HK-2 (cell line): ENCODE results near the gene RPL22.
"Not testable (repeated sequence)": the region's sequence is repeated elsewhere in the genome, so short reads cannot be mapped to it uniquely, and the experiment has no call there.

Experiments used
- DNase-seq: peaks from one replicate; pipeline ENCODE4 v3.0.0-alpha.2; 2018; ENCODE audit not compliant: unreplicated experiment

RPL22 gene

GRCh38 chr1:6233376-6233775 lies 34.0 kb upstream of the RPL22 start:
- DNase-seq, result no peak

- DNase-seq, result no peak
Observed at GRCh38 chr1:6225651-6226050, 26.3 kb upstream of the RPL22 start.

GRCh38 chr1:6224718-6225117 lies 25.3 kb upstream of the RPL22 start:
- no peak for DNase-seq

DNA sequence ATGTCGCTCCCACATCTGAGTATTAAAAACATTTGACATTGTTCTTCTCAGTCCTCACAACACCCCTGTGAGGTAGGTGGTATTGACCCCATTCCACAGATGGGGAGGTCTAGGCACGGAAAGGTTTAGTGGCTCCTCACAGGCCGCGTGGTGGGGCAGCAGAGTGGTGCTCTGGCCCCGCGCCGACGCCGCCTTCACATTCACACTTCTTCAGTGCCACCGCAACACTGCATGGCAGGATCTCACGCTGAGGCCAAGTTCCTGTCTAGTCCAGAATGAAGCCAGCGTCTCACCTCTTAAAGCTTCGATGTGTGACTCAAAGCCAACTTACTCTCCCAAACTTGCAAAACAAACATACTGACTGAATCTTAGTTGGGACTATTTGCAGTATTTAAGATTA lies 24.2 kb upstream of the RPL22 start:
- DNase-seq, result no peak

- no peak for DNase-seq
Observed at GRCh38 chr1:6222636-6223035, 23.2 kb upstream of the RPL22 start.

DNA sequence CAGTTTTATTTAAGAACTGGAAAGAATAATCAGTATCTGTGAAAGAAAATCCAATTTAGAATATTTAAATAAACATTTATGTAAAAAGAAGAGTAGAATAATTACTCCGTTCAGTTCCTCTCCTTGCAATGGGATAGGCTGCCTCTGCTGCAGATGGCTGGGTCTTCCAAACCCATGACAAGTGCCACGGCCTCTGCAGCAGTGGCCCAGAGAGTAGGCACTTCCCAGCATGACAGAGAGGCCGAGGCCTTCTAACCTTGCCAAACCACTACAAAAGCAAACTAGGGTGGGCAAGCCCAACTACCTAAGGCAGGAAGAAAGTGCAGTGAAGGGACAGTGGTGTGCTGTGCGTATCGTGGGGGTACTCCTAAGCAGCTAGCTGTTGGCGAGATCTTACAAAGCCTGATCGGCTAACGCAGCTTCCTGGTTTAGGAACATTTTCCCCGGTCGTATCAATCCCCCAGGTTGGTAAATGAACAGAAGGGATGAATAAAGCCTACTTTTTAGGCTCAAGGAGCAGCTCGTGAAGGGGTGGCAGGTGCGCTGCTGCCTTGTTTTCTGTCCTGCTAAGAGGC lies 21.9 kb upstream of the RPL22 start:
- DNase-seq, result no peak

DNA sequence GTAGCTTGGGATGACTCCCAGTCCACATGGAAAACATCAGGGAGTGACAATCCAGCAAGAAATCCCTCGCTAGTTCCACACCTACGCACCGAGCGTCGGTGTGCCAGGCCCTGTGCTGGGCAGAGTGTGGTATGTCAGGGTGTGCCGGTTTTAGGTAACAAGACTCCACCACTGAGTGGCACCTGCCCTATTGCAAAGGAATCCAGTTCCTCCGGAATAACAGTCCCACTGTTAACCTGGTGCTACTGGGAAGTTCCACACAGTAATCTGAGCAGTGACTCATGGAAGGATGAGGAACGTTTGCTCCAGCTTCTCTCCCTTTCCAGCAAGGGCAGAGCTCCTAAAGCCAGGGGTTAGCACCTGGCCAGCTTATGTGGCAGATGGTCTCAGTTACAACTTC lies 20.8 kb upstream of the RPL22 start:
- no peak for DNase-seq

- DNase-seq, result not testable (repeated sequence)
Observed at GRCh38 chr1:6219641-6220040, 20.2 kb upstream of the RPL22 start.

- no peak for DNase-seq
Observed at GRCh38 chr1:6218375-6219164, 19.2 kb upstream of the RPL22 start.

DNA sequence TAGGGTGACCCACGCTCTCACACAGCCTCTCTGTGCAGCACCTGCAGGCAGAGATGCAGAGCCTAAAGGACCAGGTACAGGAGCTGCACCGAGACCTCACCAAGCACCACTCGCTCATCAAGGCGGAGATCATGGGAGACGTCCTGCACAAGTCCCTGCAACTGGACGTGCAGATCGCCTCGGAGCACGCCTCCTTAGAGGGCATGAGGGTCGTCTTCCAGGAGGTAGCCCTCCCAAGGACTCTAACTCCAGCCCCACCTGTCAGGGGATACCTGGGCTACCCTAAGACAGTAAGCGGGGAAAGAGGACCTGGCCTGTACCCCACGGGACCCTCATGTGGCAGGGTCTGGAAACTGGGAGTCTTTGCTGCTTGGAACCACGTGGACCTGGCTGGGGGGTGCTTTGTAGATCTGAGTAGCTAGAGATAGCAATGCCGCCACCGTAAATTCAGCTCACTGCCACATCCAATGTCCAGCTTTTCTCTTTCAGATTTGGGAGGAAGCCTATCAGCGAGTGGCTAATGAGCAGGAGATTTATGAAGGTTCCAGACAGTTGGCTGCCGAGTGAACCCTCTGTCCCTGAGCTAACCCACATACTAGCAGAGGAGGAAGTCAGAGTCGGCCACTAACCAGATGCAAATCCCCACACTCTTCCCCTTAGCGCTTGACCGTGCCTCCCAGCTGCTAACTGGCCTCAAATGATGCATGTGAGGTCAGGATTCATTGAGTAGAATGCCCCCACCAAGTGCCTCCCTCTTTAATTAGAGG lies 13.0 kb upstream of the RPL22 start:
- DNase-seq, result no peak

- no peak for DNase-seq
Observed at GRCh38 chr1:6211731-6212130, 12.3 kb upstream of the RPL22 start.

- no peak for DNase-seq
Observed at GRCh38 chr1:6210591-6211355, 11.4 kb upstream of the RPL22 start.

DNA sequence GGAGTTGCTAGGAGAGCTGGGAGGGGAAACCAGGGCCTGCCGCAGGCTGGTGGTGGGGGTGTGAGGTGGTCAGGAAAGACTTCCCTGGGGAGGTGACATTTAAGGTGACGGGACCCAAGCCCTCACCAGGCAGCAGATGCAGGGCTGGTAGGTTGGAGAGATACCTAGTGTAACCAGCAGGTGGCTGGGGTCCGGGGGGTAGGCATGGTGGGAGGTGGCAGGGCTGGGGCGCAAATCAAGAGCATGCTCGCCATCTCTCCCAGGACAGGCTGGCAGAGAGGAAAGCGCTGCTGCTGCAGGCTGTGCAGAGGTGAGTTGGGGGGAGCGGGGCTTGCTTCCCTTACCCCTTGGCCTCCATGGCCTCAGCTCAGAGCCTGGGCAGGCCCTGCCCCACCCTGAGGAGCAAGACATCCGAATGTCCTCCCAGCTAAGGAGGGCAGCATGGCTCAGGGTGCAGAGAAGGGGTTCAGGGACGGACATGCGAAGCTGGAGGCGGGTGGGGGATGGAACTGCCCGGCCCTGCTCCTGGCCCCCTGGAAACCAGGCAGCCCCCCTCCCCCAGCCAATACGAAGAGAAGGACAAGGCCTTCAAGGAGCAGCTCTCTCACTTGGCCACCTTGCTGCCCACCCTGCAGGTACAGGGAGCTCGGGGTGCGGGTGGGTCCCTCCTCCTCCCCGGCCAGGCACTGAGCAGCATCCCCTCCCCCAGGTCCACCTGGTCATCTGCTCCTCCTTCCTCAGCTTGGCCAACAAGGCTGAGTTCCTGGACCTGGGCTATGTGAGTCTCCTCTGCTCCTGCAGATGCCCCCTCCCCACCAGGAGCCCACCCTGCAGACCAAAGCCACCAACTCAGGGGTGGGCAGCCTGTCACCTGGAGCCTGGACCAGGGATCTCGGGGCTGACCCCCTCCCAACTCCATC lies 10.5 kb upstream of the RPL22 start:
- DNase-seq, result no peak

DNA sequence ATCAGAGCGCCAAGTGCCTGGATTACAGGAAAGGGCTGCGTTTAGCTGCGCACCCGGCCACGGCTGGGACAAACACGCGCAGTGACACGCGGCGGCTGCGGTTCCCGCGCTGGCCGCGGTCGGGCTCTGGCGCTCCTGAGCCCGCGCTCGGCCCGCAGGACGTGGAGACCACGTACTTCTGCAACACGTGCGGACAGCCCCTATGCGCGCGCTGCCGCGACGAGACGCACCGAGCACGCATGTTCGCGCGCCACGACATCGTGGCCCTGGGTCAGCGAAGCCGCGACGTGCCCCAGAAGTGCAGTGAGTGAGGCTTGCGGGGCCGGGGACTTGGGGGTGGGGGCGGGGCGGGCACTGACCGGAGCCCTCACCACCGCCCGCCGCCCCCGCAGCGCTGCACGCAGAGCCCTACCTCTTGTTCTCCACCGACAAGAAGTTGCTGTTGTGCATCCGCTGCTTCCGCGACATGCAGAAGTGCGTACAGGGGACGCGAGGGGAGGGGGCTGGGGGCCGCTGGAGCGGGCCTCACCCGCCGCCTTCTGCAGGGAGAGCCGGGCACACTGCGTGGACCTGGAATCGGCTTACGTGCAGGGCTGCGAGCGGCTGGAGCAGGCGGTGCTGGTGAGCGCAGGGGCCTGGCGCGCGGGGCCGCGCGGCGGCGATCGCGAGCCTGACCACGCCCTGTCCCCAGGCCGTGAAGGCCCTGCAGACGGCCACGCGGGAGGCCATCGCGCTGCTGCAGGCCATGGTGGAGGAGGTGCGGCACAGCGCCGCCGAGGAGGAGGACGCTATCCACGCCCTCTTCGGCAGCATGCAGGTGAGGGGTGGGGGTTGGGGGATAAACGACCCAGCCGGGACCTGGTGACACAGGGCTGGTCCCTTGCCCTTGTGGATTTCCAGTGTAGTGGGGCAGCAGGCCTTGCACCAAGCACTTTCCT lies 9.6 kb upstream of the RPL22 start:
- DNase-seq, result no peak

GRCh38 chr1:6207921-6208320 lies 8.5 kb upstream of the RPL22 start:
- DNase-seq, result no peak

DNA sequence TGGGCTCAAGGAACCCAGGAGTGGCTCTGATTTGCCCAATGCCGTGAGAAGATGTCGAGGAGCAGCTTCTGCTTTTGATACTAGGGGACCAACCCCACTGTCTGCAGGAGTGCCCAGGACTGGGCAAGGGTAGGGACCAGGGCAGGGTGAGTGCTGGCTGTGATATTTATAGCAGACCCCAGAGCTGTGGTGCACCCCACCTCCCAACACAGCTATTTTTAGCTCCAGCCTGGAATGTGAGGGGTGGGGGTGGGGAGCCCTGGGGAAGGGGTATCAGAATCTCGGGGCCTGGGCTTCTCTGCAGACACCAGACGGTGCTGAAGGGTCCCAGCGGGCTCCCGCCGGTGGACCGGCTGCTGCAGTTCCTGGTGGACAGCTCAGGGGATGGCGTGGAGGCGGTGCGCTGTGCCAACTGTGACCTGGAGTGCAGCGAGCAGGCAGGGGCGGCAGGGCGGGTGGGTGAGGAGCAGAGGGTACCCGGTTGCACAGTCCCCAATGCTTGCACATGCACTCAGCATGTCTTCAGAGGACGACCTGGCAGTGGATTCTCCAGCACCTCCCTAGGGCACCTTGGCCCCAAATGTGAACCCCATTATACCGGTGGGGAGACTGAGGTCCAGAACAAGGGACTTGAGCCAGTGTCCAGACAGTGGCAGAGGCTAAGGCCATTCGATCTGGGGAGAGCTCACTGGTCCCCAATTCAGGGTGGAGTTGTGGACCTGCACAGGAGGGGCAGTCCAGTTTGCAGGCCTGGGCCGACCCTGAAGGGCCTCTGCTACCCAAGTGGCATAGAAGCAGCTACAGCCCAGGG lies 7.9 kb upstream of the RPL22 start:
- no peak for DNase-seq

- no peak for DNase-seq
Observed at GRCh38 chr1:6206520-6206855, 7.1 kb upstream of the RPL22 start.

DNA sequence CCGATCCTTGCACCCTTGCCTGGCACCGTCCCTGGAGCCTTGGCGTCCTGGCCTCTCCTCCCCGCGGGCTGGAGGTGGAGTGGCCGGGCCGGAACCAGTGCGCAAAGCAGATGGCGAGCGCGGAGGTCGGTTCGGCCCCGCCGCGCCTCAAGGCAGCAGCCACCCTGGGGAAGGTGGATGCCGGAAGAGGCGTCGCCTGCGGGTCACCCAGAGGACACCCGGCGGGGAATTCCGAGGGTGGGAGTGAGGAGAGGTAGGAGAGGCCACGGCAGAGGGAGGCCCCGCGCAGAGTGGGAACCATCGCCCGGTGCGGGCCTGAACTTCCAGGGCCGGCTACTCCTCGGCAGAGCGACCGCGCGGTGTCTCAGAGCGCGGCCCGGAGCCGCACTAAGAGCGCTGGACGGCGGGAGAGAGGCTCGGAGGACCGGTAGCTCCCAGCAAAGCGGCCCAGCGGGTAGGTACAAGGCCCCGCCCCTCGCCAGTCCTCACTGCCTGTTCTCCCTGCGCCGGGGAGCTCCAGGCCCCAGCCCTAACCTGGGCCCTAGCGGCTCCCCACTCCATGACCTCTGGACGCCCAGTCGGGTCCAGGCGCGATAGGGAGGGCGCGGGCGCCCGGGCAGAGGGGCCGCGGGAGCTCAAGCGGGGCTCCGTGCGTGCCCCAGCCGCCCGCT lies 6.6 kb upstream of the RPL22 start, which contains the start of gene RNF207:
TSS of gene RNF207 (plus strand) at position 271 of the 671 bp plus-strand sequence. CDS start 417 bp downstream, outside the sequence.
- peak; percentile 85 for DNase-seq

DNA sequence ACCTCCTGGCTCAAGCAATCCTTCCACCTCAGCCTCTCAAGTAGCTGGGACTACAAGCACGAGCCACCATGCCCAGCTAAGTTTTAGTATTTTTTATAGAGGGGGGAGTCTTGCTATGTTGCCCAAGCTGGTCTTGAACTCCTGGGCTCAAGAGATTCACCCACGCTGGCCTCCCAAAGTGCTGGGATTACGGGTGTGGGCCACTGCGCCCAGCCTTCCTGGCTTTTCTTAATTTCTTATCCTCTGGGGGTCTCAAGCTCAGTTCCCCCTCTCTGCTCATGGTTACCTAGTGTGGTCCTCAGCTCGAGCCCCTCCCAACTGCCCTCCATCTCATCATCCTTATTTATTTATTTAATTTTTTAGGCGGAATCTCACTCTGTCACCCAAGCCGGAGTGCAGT lies 2.9 kb upstream of the RPL22 start:
- no peak for DNase-seq
